WTC11 (cell line): Measurements from ENCODE around the gene ARSH. TPM values are rescaled to one million over a fixed set of nuclear protein-coding genes. Genes with fewer than 3 reads are reported as not detected.

Experiments
- ATAC-seq: fragments of 200-7000 bp; cut with Tn5 transposase; 2 replicates; pipeline ENCODE4 v1.10.0; 2021; ENCODE audit warnings: mild to moderate bottlenecking, moderate library complexity
- CTCF ChIA-PET: fragments of 300-600 bp; sonication (Branson Sonifier 250); formaldehyde crosslinking; loops from one replicate; lab custom pipeline; 2021; ENCODE audit warnings: antibody characterized with exemption; lab: Charles Lee
- POLR2A ChIA-PET: fragments of 350-600 bp; sonication (Branson Sonifier 250); formaldehyde crosslinking; loops from one replicate; lab custom pipeline; 2021; ENCODE audit warnings: antibody characterized with exemption; lab: Charles Lee
- DNase-seq: peaks from one replicate; pipeline ENCODE4 v3.0.0; 2021; ENCODE audit warnings: low spot score
- H3K27ac Mint-ChIP-seq: 2 replicates; pipeline ENCODE4 v1.8.0; 2021; ENCODE audit warnings: mixed read lengths
- H3K27me3 Mint-ChIP-seq: 2 replicates; pipeline ENCODE4 v1.8.0; 2021; ENCODE audit warnings: low read depth, mild to moderate bottlenecking, moderate library complexity, mixed read lengths
- H3K36me3 Mint-ChIP-seq: 2 replicates; pipeline ENCODE4 v1.8.0; 2021; ENCODE audit warnings: mixed read lengths
- H3K4me1 Mint-ChIP-seq: 2 replicates; pipeline ENCODE4 v1.8.0; 2022; ENCODE audit warnings: mixed read lengths
- H3K4me3 Mint-ChIP-seq: 2 replicates; pipeline ENCODE4 v1.8.0; 2021; ENCODE audit warnings: mild to moderate bottlenecking, moderate library complexity, mixed read lengths
- H3K9me3 Mint-ChIP-seq: 2 replicates; pipeline ENCODE4 v1.8.0; 2021; ENCODE audit warnings: mixed read lengths
- ATF1 ChIP-seq: sonication (generic); formaldehyde crosslinking; IDR thresholded peaks from 2 replicates; pipeline ENCODE4 v1.8.1; 2023; ENCODE audit warnings: mild to moderate bottlenecking, moderate library complexity, missing genetic modification reagents
- ATF3 ChIP-seq: sonication (generic); formaldehyde crosslinking; conservative IDR thresholded peaks from 2 replicates; pipeline ENCODE4 v1.8.1; 2022; ENCODE audit warnings: mild to moderate bottlenecking, missing genetic modification reagents
- E2F1 ChIP-seq: sonication (generic); formaldehyde crosslinking; IDR thresholded peaks from 2 replicates; pipeline ENCODE4 v1.8.0; 2022; ENCODE audit warnings: mild to moderate bottlenecking, missing genetic modification reagents
- E2F5 ChIP-seq: sonication (generic); formaldehyde crosslinking; IDR thresholded peaks from 2 replicates; pipeline ENCODE4 v1.8.1; 2022; ENCODE audit warnings: mild to moderate bottlenecking, moderate library complexity, missing genetic modification reagents
- FOXP1 ChIP-seq: sonication (generic); formaldehyde crosslinking; IDR thresholded peaks from 2 replicates; pipeline ENCODE4 v1.8.0; 2022; ENCODE audit warnings: missing genetic modification reagents, mild to moderate bottlenecking, moderate library complexity, borderline replicate concordance
- GABPB1 ChIP-seq: sonication (generic); formaldehyde crosslinking; IDR thresholded peaks from 2 replicates; pipeline ENCODE4 v1.8.1; 2023; ENCODE audit warnings: mild to moderate bottlenecking, missing genetic modification reagents
- GTF2I ChIP-seq: fragments of 250-450 bp; sonication (Bioruptor Pico); conservative IDR thresholded peaks from 2 replicates; pipeline ENCODE4 v1.4.0; 2021; ENCODE audit warnings: mild to moderate bottlenecking
- HMGA2 ChIP-seq: fragments of 250-450 bp; sonication (Bioruptor Pico); IDR thresholded peaks from 2 replicates; pipeline ENCODE4 v1.4.0; 2021; ENCODE audit warnings: mild to moderate bottlenecking, moderate library complexity
- HMGXB4 ChIP-seq: sonication (generic); formaldehyde crosslinking; IDR thresholded peaks from 2 replicates; pipeline ENCODE4 v1.8.1; 2023; ENCODE audit warnings: mild to moderate bottlenecking, moderate library complexity, missing genetic modification reagents
- MAX ChIP-seq: sonication (generic); formaldehyde crosslinking; IDR thresholded peaks from 2 replicates; pipeline ENCODE4 v1.8.0; 2022; ENCODE audit warnings: mild to moderate bottlenecking, missing genetic modification reagents
- MXD4 ChIP-seq: fragments of 250-450 bp; sonication (Bioruptor Pico); IDR thresholded peaks from 2 replicates; pipeline ENCODE4 v1.8.0; 2021; ENCODE audit warnings: mild to moderate bottlenecking, moderate library complexity, borderline replicate concordance
- MYBL2 ChIP-seq: sonication (generic); formaldehyde crosslinking; IDR thresholded peaks from 2 replicates; pipeline ENCODE4 v1.8.1; 2023; ENCODE audit warnings: mild to moderate bottlenecking, moderate library complexity, missing genetic modification reagents
- NFATC4 ChIP-seq: fragments of 250-450 bp; sonication (Bioruptor Pico); IDR thresholded peaks from 2 replicates; pipeline ENCODE4 v1.9.0; 2021; ENCODE audit warnings: mild to moderate bottlenecking
- NFE2L1 ChIP-seq: sonication (generic); formaldehyde crosslinking; IDR thresholded peaks from 2 replicates; pipeline ENCODE4 v1.8.1; 2023; ENCODE audit warnings: missing genetic modification reagents
- NR1H2 ChIP-seq: sonication (generic); formaldehyde crosslinking; IDR thresholded peaks from 2 replicates; pipeline ENCODE4 v1.9.0; 2021; ENCODE audit warnings: mild to moderate bottlenecking, moderate library complexity, missing genetic modification reagents
- NR3C1 ChIP-seq: sonication (generic); formaldehyde crosslinking; conservative IDR thresholded peaks from 2 replicates; pipeline ENCODE4 v1.8.1; 2023; ENCODE audit warnings: low read depth, mild to moderate bottlenecking, missing genetic modification reagents
- OVOL2 ChIP-seq: fragments of 250-450 bp; sonication (Bioruptor Pico); IDR thresholded peaks from 2 replicates; pipeline ENCODE4 v1.9.0; 2021; ENCODE audit warnings: mild to moderate bottlenecking, borderline replicate concordance
- PRRX2 ChIP-seq: fragments of 250-450 bp; sonication (Bioruptor Pico); IDR thresholded peaks from 2 replicates; pipeline ENCODE4 v1.8.0; 2021; ENCODE audit warnings: mild to moderate bottlenecking
- SOX15 ChIP-seq: fragments of 250-450 bp; sonication (Bioruptor Pico); IDR thresholded peaks from 2 replicates; pipeline ENCODE4 v1.9.0; 2021; ENCODE audit warnings: mild to moderate bottlenecking
- SP1 ChIP-seq: sonication (generic); formaldehyde crosslinking; conservative IDR thresholded peaks from 2 replicates; pipeline ENCODE4 v1.8.1; 2022; ENCODE audit warnings: missing genetic modification reagents
- STAT6 ChIP-seq: sonication (generic); formaldehyde crosslinking; conservative IDR thresholded peaks from 2 replicates; pipeline ENCODE4 v1.8.1; 2023; ENCODE audit warnings: mild to moderate bottlenecking, low read depth, missing genetic modification reagents, moderate library complexity
- TCF7 ChIP-seq: sonication (generic); formaldehyde crosslinking; IDR thresholded peaks from 2 replicates; pipeline ENCODE4 v1.8.0; 2022; ENCODE audit warnings: mild to moderate bottlenecking, low read depth, missing genetic modification reagents, moderate library complexity
- ZNF138 ChIP-seq: sonication (generic); formaldehyde crosslinking; conservative IDR thresholded peaks from 2 replicates; pipeline ENCODE4 v1.8.1; 2022; ENCODE audit warnings: mild to moderate bottlenecking, moderate library complexity, missing genetic modification reagents
- ZSCAN18 ChIP-seq: fragments of 250-450 bp; sonication (Bioruptor Pico); IDR thresholded peaks from 2 replicates; pipeline ENCODE4 v2.1.2; 2022; ENCODE audit warnings: mild to moderate bottlenecking, moderate library complexity
- total RNA-seq: library from RNA; stranded (reverse); gene quantifications from 3 replicates; pipeline ENCODE4 v1.2.3, GENCODE V29; 2021

ARSH gene
- total RNA-seq, 1 experiment from 2014 or later, result not detected

- TF ChIP-seq STAT6 (CRISPR knock-in tag) (no peak), NFATC4 (no peak), E2F1 (CRISPR knock-in tag) (no peak), ATF3 (no peak), ZNF138 (CRISPR knock-in tag) (no peak), HMGXB4 (no peak), MXD4 (CRISPR knock-in tag) (no peak)
These were observed 4.2 kb downstream of the ARSH start (continued) for GRCh38 chrX:3010532-3010931.

- Mint-ChIP-seq H3K4me3 (no peak overlapping the region), H3K36me3 (no peaks in the 10 kb centered on the region), H3K27me3 (no peaks in the 10 kb centered on the region), H3K9me3 (0 out of 2 replicates have a peak, but pooled peaks cover 3% of the 10 kb centered on the region), H3K4me1 (no peaks in the 10 kb centered on the region), H3K27ac (no peak overlapping the region)
- DNase-seq, result no peak
- ATAC-seq, result no peak
- ChIA-PET POLR2A (no interaction called here), CTCF (no interaction called here)
- TF ChIP-seq SP1 (CRISPR knock-in tag) (no peak), NR3C1 (CRISPR knock-in tag) (no peak), MYBL2 (CRISPR knock-in tag) (no peak), E2F5 (CRISPR knock-in tag) (no peak), FOXP1 (CRISPR knock-in tag) (no peak), OVOL2 (CRISPR knock-in tag) (no peak), GTF2I (CRISPR knock-in tag) (0 out of 2 replicates have a peak, but pooled peaks have one; percentile 35), E2F1 (CRISPR knock-in tag) (no peak)
These were observed 11.1 kb downstream of the ARSH start for GRCh38 chrX:3017492-3017891.

- Mint-ChIP-seq H3K36me3 (no peaks in the 10 kb centered on the region), H3K4me3 (no peak overlapping the region), H3K4me1 (no peaks in the 10 kb centered on the region), H3K9me3 (no peaks in the 10 kb centered on the region), H3K27me3 (no peaks in the 10 kb centered on the region), H3K27ac (no peak overlapping the region)
- TF ChIP-seq SOX15 (no peak), NR1H2 (no peak), ZSCAN18 (no peak), NFE2L1 (CRISPR knock-in tag) (no peak), TCF7 (CRISPR knock-in tag) (no peak), GABPB1 (CRISPR knock-in tag) (no peak), HMGA2 (CRISPR knock-in tag) (no peak), HMGXB4 (no peak), PRRX2 (CRISPR knock-in tag) (no peak), MAX (CRISPR knock-in tag) (no peak), FOXP1 (CRISPR knock-in tag) (no peak), ATF1 (CRISPR knock-in tag) (no peak)
- ATAC-seq (no peak), DNase-seq (no peak)
- POLR2A ChIA-PET, result no interaction called here
- CTCF ChIA-PET, result no interaction called here
These were observed 17.8 kb downstream of the ARSH start for GRCh38 chrX:3024176-3024575.
